H1 (cell line): ENCODE data around the gene INAVA. TPM values are rescaled to one million over a fixed set of nuclear protein-coding genes. Genes with fewer than 3 reads are reported as not detected.

ENCODE experiments used
- CTBP2 ChIP-seq: IDR thresholded peaks from 2 replicates; pipeline ENCODE4 v1.7.0; 2011; ENCODE audit warnings: borderline replicate concordance, mild to moderate bottlenecking, moderate library complexity, mixed read lengths, low read length; ENCODE audit not compliant: insufficient read depth, insufficient read length
- KDM4A ChIP-seq: IDR thresholded peaks from one replicate; pipeline ENCODE4 v1.7.1; 2012; ENCODE audit warnings: low read depth, mild to moderate bottlenecking, moderate library complexity, low read length, inconsistent platforms; ENCODE audit not compliant: severe bottlenecking
- POLR2A ChIP-seq, 2 experiments: IDR thresholded peaks; 1 replicate in 1 of 2; 2 replicates in 1 of 2; pipeline ENCODE4 v1.6.1; 2011; ENCODE audit warnings: low read depth in 2 of 2, low read length in 2 of 2, mild to moderate bottlenecking in 2 of 2; ENCODE audit errors: control extremely low read depth in 1 of 2
- POLR2AphosphoS5 ChIP-seq: IDR thresholded peaks from 2 replicates; pipeline ENCODE4 v1.6.1; 2011; ENCODE audit warnings: low read depth, low read length
- SUZ12 ChIP-seq: fragments of 200-600 bp; sonication (generic); IDR thresholded peaks from 2 replicates; pipeline ENCODE4 v1.6.1; 2012; ENCODE audit warnings: mild to moderate bottlenecking, inconsistent platforms, low read length, moderate library complexity, mixed read lengths
- TBP ChIP-seq: IDR thresholded peaks from 2 replicates; pipeline ENCODE4 v1.6.1; 2011; ENCODE audit warnings: low read depth, low read length, improper control_type of control experiment
- polyA plus RNA-seq, 7 experiments: library from polyadenylated mRNA; depleted of rRNA in 3 of 7; stranded (reverse) in 5 of 7; unstranded in 2 of 7; fragments of >200 nt in 5 of 7; fragments of 200-250 nt in 2 of 7; gene quantifications; 1 replicate in 5 of 7; 2 replicates in 1 of 7; 4 replicates in 1 of 7; pipeline versions ENCODE4 v1.2.1 to v1.2.3, GENCODE V29; 2011 to 2013; ENCODE audit warnings: missing spikeins in 2 of 7, mixed read lengths in 2 of 7
- total RNA-seq: library from RNA; stranded (reverse); fragmentation: NEBNext Ultra II Directional; extraction: Animal tissue kit (Norgen Biotek cat#: 25700); gene quantifications from 2 replicates; pipeline ENCODE4 v1.2.1, GENCODE V29; 2021

INAVA gene
- total and polyA plus RNA-seq, 2 of the 8 experiments (the other 6 are each of a cell fraction or from before 2014, with no cell fraction given): 46.8 to 49.3 TPM

- TF ChIP-seq CTBP2 (no peak), POLR2AphosphoS5 (no peak), TBP (no peak), SUZ12 (no peak), KDM4A (no peak), POLR2A (IDR thresholded peaks at IDR 0.05; ENCODE audit: control extremely low read depth in 1 of 2, low read depth in 2 of 2, low read length in 2 of 2) (no peak)
These were observed 48.3 kb upstream of the INAVA start (continued) for GRCh38 chr1:200846398-200846797.
